GM13977 (cell line): Measurements from ENCODE around the gene N4BP2L1.
"Not testable (repeated sequence)": the region's sequence is repeated elsewhere in the genome, so short reads cannot be mapped to it uniquely, and the experiment has no call there.

ENCODE experiments used
- DNase-seq: peaks from one replicate; pipeline ENCODE4 v3.0.0; 2012; ENCODE audit warnings: low spot score
- CTCF ChIP-seq: IDR thresholded peaks from 2 replicates; pipeline ENCODE4 v1.5.1; 2012; ENCODE audit warnings: mild to moderate bottlenecking, control low read depth; ENCODE audit not compliant: insufficient read depth; ENCODE audit errors: extremely low read depth, missing control alignments
- in situ Hi-C: fragments of 300-500 bp; cut with MboI; formaldehyde crosslinking; loops from one replicate; pipeline ENCODE4 v1.12.0; 2022; ENCODE audit warnings: low sequenced_read_pairs, low pct_unique_long_range_greater_than_20kb, mixed read lengths, inconsistent platforms; ENCODE audit not compliant: unreplicated experiment

N4BP2L1 gene

GRCh38 chr13:32354040-32354439, 73.9 kb downstream of the N4BP2L1 start:
- in situ Hi-C loops: no loop called here
- TF ChIP-seq CTCF: no peak
- no peak for DNase-seq

GRCh38 chr13:32350839-32351441, 77.0 kb downstream of the N4BP2L1 start:
- DNase-seq, in situ Hi-C loops: not testable (repeated sequence)
